ENCODE measurements around the gene RALGPS2.
"Not testable (repeated sequence)": the region's sequence is repeated elsewhere in the genome, so short reads cannot be mapped to it uniquely, and the experiment has no call there.

The RALGPS2 gene

GRCh38 chr1:178940068-178940765 lies 215.2 kb downstream of the RALGPS2 start:
- in situ Hi-C loops (cut with MboI; ENCODE audit: low sequenced_read_pairs), result no loop called here

DNA sequence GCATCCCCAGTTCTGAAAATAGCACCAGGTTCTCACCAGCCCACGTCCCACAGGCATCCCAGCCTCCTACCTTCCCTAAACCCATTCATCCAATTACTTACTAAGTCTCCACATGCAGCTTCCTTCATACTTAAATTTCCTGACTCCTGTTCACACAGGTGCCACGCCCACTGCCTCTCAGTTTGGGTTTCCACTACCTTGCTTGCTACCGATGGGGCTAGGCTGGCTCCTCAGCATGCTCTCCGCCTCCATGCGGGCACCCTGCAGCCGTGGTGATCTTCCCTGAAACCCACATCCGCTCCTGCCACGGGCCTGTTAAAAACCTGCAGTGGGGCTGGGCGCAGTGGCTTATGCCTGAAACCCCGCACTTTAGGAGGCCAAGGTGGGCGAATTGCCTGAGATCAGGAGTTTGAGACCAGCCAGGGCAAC lies 216.2 kb downstream of the RALGPS2 start:
- in situ Hi-C loops (cut with MboI; ENCODE audit: low sequenced_read_pairs), result no loop called here

GRCh38 chr1:178941849-178942248 lies 216.8 kb downstream of the RALGPS2 start:
- in situ Hi-C loops (cut with MboI; ENCODE audit: low sequenced_read_pairs), result no loop called here

GRCh38 chr1:178942285-178943198 lies 217.5 kb downstream of the RALGPS2 start:
- in situ Hi-C loops (cut with MboI; ENCODE audit: low sequenced_read_pairs), result no loop called here

GRCh38 chr1:178944729-178945128 lies 219.7 kb downstream of the RALGPS2 start:
- in situ Hi-C loops (cut with MboI; ENCODE audit: low sequenced_read_pairs), result no loop called here

DNA sequence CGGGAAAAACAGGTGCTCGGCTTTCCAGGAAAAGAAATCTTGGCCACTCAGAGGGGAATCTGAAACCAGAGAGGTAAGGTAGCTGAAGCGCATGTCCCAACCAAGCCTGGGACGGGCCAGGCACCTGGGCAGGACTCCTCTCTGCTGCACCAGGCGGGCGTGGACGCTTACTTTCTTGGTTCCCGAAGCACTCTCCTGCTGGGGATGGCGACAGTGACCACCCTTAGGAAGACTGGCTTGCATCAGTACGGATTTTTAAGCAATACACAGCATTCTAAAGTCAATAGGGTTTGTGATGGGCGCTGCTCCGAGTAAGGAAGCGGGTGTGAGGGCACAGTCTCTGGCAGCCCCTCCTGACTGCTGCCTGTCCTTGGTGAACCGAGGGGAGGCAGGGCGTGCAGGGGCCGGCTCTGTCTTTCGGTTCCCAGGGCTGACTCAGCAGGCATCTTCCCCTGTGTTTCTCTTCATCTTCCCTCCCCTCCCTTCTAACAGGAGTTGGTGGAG lies 220.8 kb downstream of the RALGPS2 start:
- in situ Hi-C loops (cut with MboI; ENCODE audit: low sequenced_read_pairs), result no loop called here

DNA sequence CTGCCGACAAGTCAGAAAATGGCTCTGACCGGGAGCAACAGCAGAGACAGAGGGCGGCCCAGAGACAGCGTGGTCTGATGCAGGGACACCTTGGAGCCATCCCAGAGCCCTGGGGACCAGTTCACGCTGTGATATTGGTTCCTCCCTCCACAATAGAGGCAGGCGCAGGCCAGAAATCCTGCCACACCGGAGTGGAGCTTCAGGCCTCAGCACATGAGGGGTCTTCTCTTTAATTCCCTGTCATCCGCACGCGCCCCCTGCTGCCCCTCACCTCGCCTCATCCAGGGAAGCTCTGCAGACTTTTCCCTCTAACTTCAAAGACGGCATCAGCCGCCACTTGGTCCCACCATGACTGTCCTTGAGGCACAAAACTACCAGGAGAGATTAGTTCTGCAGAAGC lies 221.4 kb downstream of the RALGPS2 start:
- in situ Hi-C loops (cut with MboI; ENCODE audit: low sequenced_read_pairs), result no loop called here

DNA sequence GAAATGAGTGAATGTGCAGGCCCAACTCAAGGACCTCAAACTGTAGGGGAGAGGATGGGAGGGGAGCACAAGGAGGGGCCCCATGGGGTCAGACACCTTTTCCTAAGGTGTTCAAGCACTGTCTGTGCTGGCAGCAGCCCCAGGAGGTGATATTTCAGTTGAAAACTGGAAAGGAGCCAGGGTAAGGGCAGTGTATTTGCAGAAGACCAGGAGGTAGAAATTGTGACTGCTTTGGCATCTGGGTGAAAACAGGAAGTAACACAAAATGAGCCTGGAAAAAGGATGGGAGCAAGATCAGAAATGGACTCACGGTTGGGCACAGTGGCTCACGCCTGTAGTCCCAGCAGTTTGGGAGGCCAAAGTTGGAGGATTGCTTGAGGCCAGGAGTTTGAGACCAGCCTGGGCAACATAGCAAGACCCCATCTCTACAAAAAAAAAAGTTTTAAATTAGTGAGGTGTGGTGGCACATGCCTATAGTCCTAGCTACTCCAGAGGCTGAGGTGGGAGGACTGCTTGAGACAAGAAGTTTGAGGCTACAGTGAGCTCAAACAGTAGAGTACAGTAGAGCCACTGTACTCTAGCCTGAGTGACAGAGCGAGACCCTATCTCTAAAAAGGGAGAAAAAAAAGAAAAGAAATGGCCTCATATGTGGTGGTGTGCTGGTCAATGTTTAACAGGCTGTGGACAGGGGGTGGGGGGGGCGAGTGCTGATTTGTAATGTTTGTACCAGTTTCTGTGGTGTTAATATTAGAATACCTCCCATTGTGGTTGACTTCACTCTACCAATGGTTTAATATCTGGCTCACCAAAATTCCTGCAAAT lies 222.0 kb downstream of the RALGPS2 start:
- in situ Hi-C loops (cut with MboI; ENCODE audit: low sequenced_read_pairs), result no loop called here

DNA sequence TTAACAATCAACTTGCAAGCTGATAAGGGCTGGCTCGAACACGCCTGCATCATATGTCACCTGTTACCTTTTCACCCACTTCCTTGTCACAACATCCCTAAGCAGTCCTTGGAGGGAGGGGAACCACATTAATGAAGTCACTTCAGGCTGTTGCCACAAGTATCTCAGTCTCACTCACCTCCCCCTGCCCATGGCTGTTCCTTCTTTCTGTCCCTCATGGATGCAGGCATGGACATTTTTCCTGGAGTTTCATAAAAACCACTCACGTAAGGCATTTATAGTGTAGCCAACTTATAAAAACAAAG lies 222.6 kb downstream of the RALGPS2 start:
- in situ Hi-C loops (cut with MboI; ENCODE audit: low sequenced_read_pairs), result no loop called here

DNA sequence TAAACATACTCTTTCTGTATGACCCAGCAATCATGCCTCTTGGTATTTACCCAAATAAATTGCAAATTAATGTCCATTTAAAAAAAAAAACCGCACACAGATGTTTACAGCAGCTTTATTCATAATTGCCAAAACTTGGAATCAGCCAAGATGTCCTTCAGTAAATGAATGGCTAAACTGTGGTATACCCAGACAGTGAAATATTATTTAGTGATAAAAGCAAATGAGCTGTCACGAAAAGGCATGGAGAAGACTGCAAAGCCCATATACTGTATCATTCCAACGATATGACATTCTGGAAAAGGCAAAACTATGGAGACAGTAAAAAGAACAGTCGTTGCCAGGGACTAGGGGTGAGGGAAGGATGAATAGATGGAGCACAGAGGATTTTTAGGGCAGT lies 223.6 kb downstream of the RALGPS2 start:
- in situ Hi-C loops (cut with MboI; ENCODE audit: low sequenced_read_pairs), result no loop called here

DNA sequence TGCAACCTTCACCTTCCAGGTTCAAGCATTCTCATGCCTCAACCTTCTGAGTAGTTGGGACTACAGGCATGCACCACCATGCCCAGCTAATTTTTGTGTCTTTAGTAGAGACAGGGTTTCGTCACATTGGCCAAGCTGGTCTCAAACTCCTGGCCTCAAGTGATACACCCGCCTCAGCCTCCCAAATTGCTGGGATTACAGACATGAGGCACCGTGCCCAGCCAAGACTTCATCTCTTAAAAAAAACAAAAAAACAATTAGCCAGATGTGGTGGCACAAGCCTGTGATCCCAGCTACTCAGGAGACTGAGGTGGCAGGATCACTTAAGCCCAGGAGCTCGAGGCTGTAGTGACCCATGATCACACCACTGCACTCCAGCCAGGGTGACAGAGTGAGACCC lies 224.8 kb downstream of the RALGPS2 start:
- in situ Hi-C loops (cut with MboI; ENCODE audit: low sequenced_read_pairs), result not testable (repeated sequence)

DNA sequence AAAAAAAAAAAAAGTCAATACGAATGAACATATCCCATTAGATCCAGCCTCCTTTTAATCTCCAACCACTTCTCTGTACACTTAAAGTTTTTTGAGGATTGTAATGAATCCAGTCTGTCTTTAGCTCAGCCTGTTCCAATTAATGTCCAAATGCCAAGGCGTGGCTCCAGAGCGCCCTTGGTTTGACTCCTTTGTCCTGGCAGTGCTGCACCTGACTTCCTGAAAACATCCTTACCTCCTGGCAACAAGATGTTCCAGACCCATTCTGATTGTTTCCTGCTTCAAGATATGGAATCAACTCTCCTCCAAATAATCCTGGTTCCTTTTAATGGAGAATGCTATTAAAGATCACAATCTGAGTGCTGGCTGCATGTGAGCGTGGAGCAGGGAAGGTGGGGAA lies 226.6 kb downstream of the RALGPS2 start:
- in situ Hi-C loops (cut with MboI; ENCODE audit: low sequenced_read_pairs), result no loop called here

- in situ Hi-C loops (cut with MboI; ENCODE audit: low sequenced_read_pairs), result no loop called here
Observed at GRCh38 chr1:178953034-178953433, 228.0 kb downstream of the RALGPS2 start.

DNA sequence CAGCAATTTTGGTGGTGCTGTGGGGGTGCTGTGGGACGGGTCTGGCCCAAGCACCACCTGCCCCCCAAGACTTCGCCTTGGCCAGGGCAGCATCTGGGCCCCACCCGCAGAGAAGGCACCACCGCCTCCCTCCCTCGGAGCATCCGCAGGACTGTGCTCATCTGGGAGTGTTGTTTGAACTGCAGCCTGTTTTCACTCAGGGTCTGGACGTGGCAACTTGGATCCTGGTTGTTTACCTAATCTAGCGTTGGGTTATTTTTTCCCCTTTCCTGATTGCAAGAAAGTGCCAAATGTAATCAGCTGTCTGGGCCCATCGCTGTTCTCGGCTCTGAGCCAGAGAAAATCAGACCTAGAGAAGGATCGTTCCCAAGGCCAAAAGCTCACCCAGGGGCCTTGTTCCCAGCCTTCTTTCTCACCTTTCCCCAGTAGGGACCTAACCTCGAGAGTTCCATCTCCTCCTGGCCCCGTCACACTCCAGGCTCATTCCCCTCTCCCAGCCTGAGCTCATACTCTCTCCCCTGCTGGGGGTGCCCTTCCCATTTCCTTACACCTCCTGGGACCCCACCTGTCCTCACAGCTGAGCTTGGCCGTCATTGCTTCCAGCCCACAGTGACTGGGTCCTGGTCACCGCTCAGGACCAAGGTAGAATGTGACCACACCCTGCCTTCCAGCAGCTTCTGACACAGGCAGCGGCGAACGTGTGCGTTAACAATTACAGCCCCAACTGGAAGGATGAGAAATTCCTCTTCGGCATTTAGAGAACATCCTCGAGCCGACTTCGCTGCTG lies 228.7 kb downstream of the RALGPS2 start:
- in situ Hi-C loops (cut with MboI; ENCODE audit: low sequenced_read_pairs), result no loop called here

GRCh38 chr1:178954325-178954690 lies 229.3 kb downstream of the RALGPS2 start:
- in situ Hi-C loops (cut with MboI; ENCODE audit: low sequenced_read_pairs), result no loop called here

- in situ Hi-C loops (cut with MboI; ENCODE audit: low sequenced_read_pairs), result no loop called here
Observed at GRCh38 chr1:178954937-178955336, 229.9 kb downstream of the RALGPS2 start.

DNA sequence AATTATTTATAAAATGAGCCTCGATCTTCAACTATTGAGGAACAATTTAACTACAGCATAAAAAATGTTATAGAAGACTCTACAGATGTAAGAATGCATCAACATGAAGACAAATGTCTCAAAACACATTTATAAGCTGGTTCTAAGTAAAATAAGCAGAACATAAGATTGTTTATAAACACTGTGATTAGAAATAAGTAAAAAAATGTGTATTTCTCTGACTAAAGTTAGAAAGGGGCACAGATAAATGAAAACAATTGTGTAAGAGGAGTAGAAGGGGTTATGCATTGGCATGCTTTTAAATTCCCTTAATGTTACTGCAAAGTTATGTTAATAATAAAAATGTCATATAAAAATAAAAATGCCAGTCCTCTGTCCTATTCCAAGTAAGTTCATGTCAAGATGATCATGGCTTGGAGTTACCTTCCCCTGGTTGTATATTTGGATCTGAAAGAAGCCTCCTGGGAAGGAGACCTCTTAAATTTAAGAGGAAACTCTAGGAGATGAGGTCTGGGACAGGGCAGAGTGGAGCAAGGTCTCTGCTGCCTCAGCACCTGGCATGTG lies 230.4 kb downstream of the RALGPS2 start:
- in situ Hi-C loops (cut with MboI; ENCODE audit: low sequenced_read_pairs), result no loop called here

DNA sequence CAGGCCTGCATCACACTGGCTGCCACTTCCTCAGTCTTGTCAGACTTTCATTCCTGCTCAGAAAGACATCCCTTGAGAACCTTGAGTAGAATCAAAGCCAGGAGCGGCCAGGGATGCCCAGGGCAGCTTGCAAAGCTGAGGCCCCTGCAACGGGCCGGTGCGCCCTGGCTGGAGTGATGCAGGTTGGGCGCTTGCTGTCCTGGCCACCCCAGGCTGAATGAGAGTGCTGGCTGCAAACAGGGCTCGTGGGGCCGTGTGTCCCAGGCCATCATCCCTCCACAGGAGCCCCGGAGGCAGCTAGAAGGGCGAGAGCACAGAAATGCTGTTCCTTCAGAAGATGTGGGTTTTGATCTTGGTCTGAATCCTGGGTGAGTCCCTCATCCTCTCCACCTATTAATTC lies 233.4 kb downstream of the RALGPS2 start:
- in situ Hi-C loops (cut with MboI; ENCODE audit: low sequenced_read_pairs), result no loop called here

GRCh38 chr1:178959543-178960460 lies 234.8 kb downstream of the RALGPS2 start:
- in situ Hi-C loops (cut with MboI; ENCODE audit: low sequenced_read_pairs), result no loop called here

All from hTERT RPE-1 (cell line).